HCT116 (cell line): ENCODE results near the gene ZNF646. TPM values are rescaled to one million over a fixed set of nuclear protein-coding genes. Genes with fewer than 3 reads are reported as not detected.

Experiments used
- ATAC-seq: fragments of 200-7000 bp; cut with Tn5 transposase; 2 replicates; pipeline ENCODE4 v1.9.1; 2020; ENCODE audit warnings: mild to moderate bottlenecking, moderate library complexity
- BruUV-seq: library from RNA; stranded (reverse); fragments of 400-500 nt; replicated peaks from 2 replicates; lab custom pipeline; 2021; lab: Mats Ljungman, UMichigan
- CTCF ChIA-PET: fragments of 300-600 bp; sonication (Branson Sonifier 250); formaldehyde crosslinking; loops from one replicate; lab custom pipeline; 2021; ENCODE audit warnings: antibody characterized with exemption; lab: Charles Lee
- POLR2A ChIA-PET: fragments of 300-600, 350-600 bp; sonication (Branson Sonifier 250); formaldehyde crosslinking; loops from one replicate; lab custom pipeline; 2021; ENCODE audit warnings: antibody characterized with exemption; lab: Charles Lee
- RAD21 ChIA-PET, 2 experiments: fragments of 300-600 bp; sonication (Branson Sonifier 250); formaldehyde crosslinking; loops; one replicate each; lab custom pipeline; 2023; ENCODE audit warnings: low total read pairs in 2 of 2; ENCODE audit not compliant: uncharacterized antibody in 2 of 2, unreplicated experiment in 2 of 2, low non-redundant PET in 1 of 2; lab: Charles Lee
- DNase-seq: peaks from one replicate; pipeline ENCODE4 v3.0.0-alpha.2; 2010; ENCODE audit warnings: low read depth, low spot score
- H2AFZ ChIP-seq: fragments of 200-600 bp; shearing (Covaris generic), sonication (generic); 2 replicates; pipeline ENCODE4 v1.6.1; 2017; ENCODE audit warnings: low read depth, mixed run types, mixed read lengths, antibody characterized with exemption, low read length; ENCODE audit not compliant: poor library complexity, severe bottlenecking
- H3K27ac ChIP-seq: 2 replicates; pipeline ENCODE4 v1.5.1; 2012; ENCODE audit warnings: low read depth, low read length
- H3K27me3 ChIP-seq: fragments of 200-600 bp; sonication (generic); 2 replicates; pipeline ENCODE4 v1.6.1; 2016; ENCODE audit warnings: mixed run types, low read length, mixed read lengths; ENCODE audit not compliant: insufficient read depth
- H3K36me3 ChIP-seq, 2 experiments: fragments of 200-500 bp in 1 of 2; fragments of 200-600 bp in 1 of 2; sonication (Bioruptor generic) in 1 of 2; sonication (generic) in 1 of 2; 2 replicates each; pipeline versions ENCODE4 v1.5.1 to v1.6.1; 2014 to 2016; ENCODE audit warnings: low read length in 2 of 2, inconsistent platforms in 1 of 2, mixed read lengths in 1 of 2, mixed run types in 1 of 2; ENCODE audit not compliant: insufficient read depth in 2 of 2, control insufficient read depth in 1 of 2
- H3K4me1 ChIP-seq, 2 experiments: fragments of 200-600 bp in 1 of 2; sonication (generic) in 1 of 2; 2 replicates each; pipeline versions ENCODE4 v1.5.1 to v1.6.1; 2012 to 2017; ENCODE audit warnings: low read length in 2 of 2, inconsistent platforms in 1 of 2, mild to moderate bottlenecking in 1 of 2, mixed read lengths in 1 of 2, mixed run types in 1 of 2, moderate library complexity in 1 of 2; ENCODE audit not compliant: insufficient read depth in 2 of 2, control insufficient read depth in 1 of 2
- H3K4me2 ChIP-seq: fragments of 200-600 bp; sonication (generic); 2 replicates; pipeline ENCODE4 v1.6.1; 2017; ENCODE audit warnings: mixed run types, low read length, mixed read lengths
- H3K4me3 ChIP-seq, 2 experiments: fragments of 200-600 bp in 1 of 2; sonication (generic) in 1 of 2; replicated peaks in 1 of 2; 2 replicates each; pipeline ENCODE4 v1.5.1; 2011 to 2016; ENCODE audit warnings: low read length in 2 of 2, control low read depth in 1 of 2, low read depth in 1 of 2, mild to moderate bottlenecking in 1 of 2, mixed read lengths in 1 of 2, mixed run types in 1 of 2
- H3K79me2 ChIP-seq: fragments of 200-600 bp; sonication (generic); 2 replicates; pipeline ENCODE4 v1.6.1; 2017; ENCODE audit warnings: mild to moderate bottlenecking, mixed run types, low read length, moderate library complexity, mixed read lengths; ENCODE audit not compliant: insufficient read depth
- H3K9ac ChIP-seq: fragments of 200-600 bp; sonication (generic); 2 replicates; pipeline ENCODE4 v1.6.1; 2016; ENCODE audit warnings: low read length, mixed read lengths
- H3K9me2 ChIP-seq: fragments of 200-600 bp; sonication (generic), shearing (Covaris generic); 2 replicates; pipeline ENCODE4 v1.6.1; 2017; ENCODE audit warnings: mixed run types, mild to moderate bottlenecking, moderate library complexity; ENCODE audit not compliant: insufficient read depth
- H3K9me3 ChIP-seq, 2 experiments: fragments of 200-500 bp in 1 of 2; fragments of 200-600 bp in 1 of 2; sonication (Bioruptor generic) in 1 of 2; sonication (generic) in 1 of 2; 2 replicates each; pipeline ENCODE4 v1.6.1; 2014 to 2017; ENCODE audit warnings: low read length in 2 of 2, mixed read lengths in 2 of 2, inconsistent platforms in 1 of 2, low read depth in 1 of 2, mild to moderate bottlenecking in 1 of 2, mixed run types in 1 of 2, moderate library complexity in 1 of 2; ENCODE audit not compliant: control insufficient read depth in 1 of 2, insufficient read depth in 1 of 2
- H4K20me1 ChIP-seq: fragments of 200-600 bp; sonication (generic), shearing (Covaris generic); 2 replicates; pipeline ENCODE4 v1.6.1; 2017; ENCODE audit warnings: mixed run types, mild to moderate bottlenecking, moderate library complexity; ENCODE audit not compliant: insufficient read depth
- CTCF ChIP-seq, 3 experiments: fragments of 200-600 bp in 1 of 3; sonication (generic) in 1 of 3; IDR thresholded peaks in 2 of 3; conservative IDR thresholded peaks in 1 of 3; 2 replicates each; pipeline ENCODE4 v1.5.1; 2012 to 2017; ENCODE audit warnings: low read depth in 2 of 3, low read length in 2 of 3, antibody characterized with exemption in 1 of 3, borderline replicate concordance in 1 of 3, control low read depth in 1 of 3, mild to moderate bottlenecking in 1 of 3, mixed read lengths in 1 of 3, mixed run types in 1 of 3, moderate library complexity in 1 of 3; ENCODE audit not compliant: insufficient read depth in 1 of 3
- EGR1 ChIP-seq: IDR thresholded peaks from 2 replicates; pipeline ENCODE4 v1.6.1; 2012; ENCODE audit warnings: low read depth
- ELF1 ChIP-seq: IDR thresholded peaks from 2 replicates; pipeline ENCODE4 v1.6.1; 2012; ENCODE audit warnings: low read depth, borderline replicate concordance
- EZH2 ChIP-seq: fragments of 200-600 bp; sonication (generic); IDR thresholded peaks from 2 replicates; pipeline ENCODE4 v1.6.1; 2017; ENCODE audit warnings: antibody characterized with exemption, mixed run types
- JUND ChIP-seq: IDR thresholded peaks from 2 replicates; pipeline ENCODE4 v1.6.1; 2012
- MAX ChIP-seq: IDR thresholded peaks from 2 replicates; pipeline ENCODE4 v1.6.1; 2012
- POLR2A ChIP-seq: IDR thresholded peaks from 2 replicates; pipeline ENCODE4 v1.7.0; 2011; ENCODE audit warnings: borderline replicate concordance; ENCODE audit not compliant: insufficient read depth, insufficient read length; ENCODE audit errors: extremely low read depth
- POLR2AphosphoS5 ChIP-seq: IDR thresholded peaks from 2 replicates; pipeline ENCODE4 v1.6.1; 2011; ENCODE audit warnings: mild to moderate bottlenecking, low read depth, low read length, moderate library complexity
- RAD21 ChIP-seq: IDR thresholded peaks from 2 replicates; pipeline ENCODE4 v1.6.1; 2012; ENCODE audit warnings: low read depth, mild to moderate bottlenecking
- REST ChIP-seq: IDR thresholded peaks from 2 replicates; pipeline ENCODE4 v1.6.1; 2012; ENCODE audit warnings: low read depth
- SIN3A ChIP-seq: IDR thresholded peaks from 2 replicates; pipeline ENCODE4 v1.6.1; 2012; ENCODE audit warnings: low read depth
- SRF ChIP-seq: IDR thresholded peaks from 2 replicates; pipeline ENCODE4 v1.6.1; 2012; ENCODE audit warnings: low read depth
- ZBTB33 ChIP-seq: IDR thresholded peaks from 2 replicates; pipeline ENCODE4 v1.6.1; 2011; ENCODE audit warnings: mild to moderate bottlenecking, low read length, moderate library complexity; ENCODE audit not compliant: insufficient replicate concordance; ENCODE audit errors: extremely low read depth
- ZFX ChIP-seq: fragments of 450-650 bp; IDR thresholded peaks from 2 replicates; pipeline ENCODE4 v1.6.1; 2017
- ZNF274 ChIP-seq: fragments of 200-500 bp; sonication (Bioruptor generic); IDR thresholded peaks from 2 replicates; pipeline ENCODE4 v1.6.1; 2014; ENCODE audit warnings: mild to moderate bottlenecking, low read depth, low read length, inconsistent platforms
- intact Hi-C: fragments of 100-400 bp; cut with micrococcal nuclease; formaldehyde crosslinking; loops from 2 replicates; pipeline ENCODE4 v1.10.0; 2022
- total RNA-seq: library from RNA; stranded (reverse); gene quantifications from one replicate; pipeline ENCODE4 v1.2.1, GENCODE V29; 2021; ENCODE audit not compliant: unreplicated experiment

Gene ZNF646
- total RNA-seq, 1 experiment from 2014 or later, result 17.7 TPM

- TF ChIP-seq REST (no peak), ZFX (no peak), ZNF274 (no peak), JUND (no peak), POLR2A (no peak), MAX (no peak), ELF1 (no peak), CTCF (IDR thresholded peaks at IDR 0.05 in 2 of 3, conservative IDR thresholded peaks at IDR 0.05 in 1 of 3; ENCODE audit: borderline replicate concordance in 1 of 3, insufficient read depth in 1 of 3, low read depth in 2 of 3, low read length in 2 of 3) (no peak), EZH2 (no peak), SIN3A (no peak), SRF (no peak), RAD21 (no peak), EGR1 (no peak), ZBTB33 (no peak), POLR2AphosphoS5 (no peak)
- TF ChIP-seq, all 23 proteins: peak for 0
- Histone ChIP-seq H3K9ac (no peak overlapping the region), H3K4me3 (no peak overlapping the region), H3K4me1 (peaks cover 5 to 15% of the 10 kb centered on the region in 2 experiments), H3K27me3 (no peaks in the 10 kb centered on the region), H3K9me3 (no peaks in the 10 kb centered on the region), H3K27ac (no peak overlapping the region), H3K4me2 (no peak overlapping the region), H3K9me2 (no peaks in the 10 kb centered on the region), H3K79me2 (peaks cover 10% of the 10 kb centered on the region; the same call in 1 of the 2 replicates), H3K36me3 (peaks cover 0 to 3% of the 10 kb centered on the region in 2 experiments; a peak in 2 of 4 replicates), H4K20me1 (no peaks in the 10 kb centered on the region), H2AFZ (no peak overlapping the region)
- ATAC-seq (no peak), DNase-seq (no peak)
- POLR2A ChIA-PET, result no interaction called here
- no TSS peak for BruUV-seq
- CTCF ChIA-PET, result no interaction called here
- intact Hi-C loops, result no loop called here
- RAD21 ChIA-PET, result no interaction called here
These were observed 37.5 kb upstream of the ZNF646 start for GRCh38 chr16:31036691-31037090.
